Measurements from ENCODE around the gene HJV. TPM values are rescaled to one million over a fixed set of nuclear protein-coding genes. Genes with fewer than 3 reads are reported as not detected.

HJV gene
- total and polyA plus RNA-seq, 2 of the 4 experiments (the other 2 are of a cell fraction) = not detected

GRCh38 chr1:146046664-146047063 is 25.1 kb upstream of the HJV start:
- no peak overlapping the region for H3K27ac ChIP-seq (ENCODE audit: insufficient read depth, low read length)
- H2BK120ac ChIP-seq (ENCODE audit: low read depth, low read length) = no peak overlapping the region
- no peak for DNase-seq
- H3K9ac ChIP-seq (ENCODE audit: low read depth, low read length) = no peak overlapping the region
- no peak overlapping the region for H3K23ac ChIP-seq (ENCODE audit: low read depth, low read length)
- H3K4me3 ChIP-seq (ENCODE audit: insufficient read depth, low read depth, low read length) = no peak overlapping the region
- H4K20me1 ChIP-seq (ENCODE audit: insufficient read depth, low read length) = no peaks in the 10 kb centered on the region
- no peak overlapping the region for H3K56ac ChIP-seq (ENCODE audit: extremely low read depth, insufficient read depth, low read length)
- H2AK9ac ChIP-seq (replicated peaks; ENCODE audit: low read depth, low read length, poor library complexity) = no peak overlapping the region
- WGBS, 2 experiments (ENCODE audit: extremely low coverage in 2 of 2, insufficient read length in 1 of 2) = no CpG with 5 or more reads among the region's 1 CpG
- intact Hi-C loops (cut with micrococcal nuclease) (no loop called here), in situ Hi-C loops (cut with MboI; ENCODE audit: low sequenced_read_pairs) (no loop called here), dilution Hi-C loops (cut with HindIII; ENCODE audit: low sequenced_read_pairs, unreplicated experiment) (no loop called here)
- H3K4me1 ChIP-seq (ENCODE audit: control insufficient read depth, insufficient read depth, low read length) = no peaks in the 10 kb centered on the region
- H3K9me1 ChIP-seq (ENCODE audit: insufficient read depth, low read length) = no peaks in the 10 kb centered on the region
- H3K79me1 ChIP-seq (ENCODE audit: low read depth in 1 of 2, low read length in 2 of 2) = no peaks in the 10 kb centered on the region
- H4K5ac ChIP-seq (ENCODE audit: low read depth, low read length) = no peak overlapping the region
- ATAC-seq (ENCODE audit: low read depth) = no peak
- no peak overlapping the region for H2BK15ac ChIP-seq (ENCODE audit: low read depth, low read length)
- no peak for TF ChIP-seq MAFK (IDR thresholded peaks at IDR 0.05; ENCODE audit: low read depth, low read length)
- no peak for TF ChIP-seq MXI1 (IDR thresholded peaks at IDR 0.05; ENCODE audit: borderline replicate concordance, low read depth, low read length)
- TF ChIP-seq BHLHE40 (IDR thresholded peaks at IDR 0.05; ENCODE audit: low read depth, low read length) = no peak
- TF ChIP-seq ELK1 (IDR thresholded peaks at IDR 0.05; ENCODE audit: borderline replicate concordance, low read depth, low read length) = no peak
- no peaks in the 10 kb centered on the region for H3K27me3 ChIP-seq (ENCODE audit: control insufficient read depth, insufficient read depth, low read length)
- H3K9me3 ChIP-seq (ENCODE audit: control insufficient read depth, insufficient read depth, low read length) = no peaks in the 10 kb centered on the region
- no peak overlapping the region for H2AK5ac ChIP-seq (ENCODE audit: low read depth, low read length)
- H3K4ac ChIP-seq (ENCODE audit: low read depth, low read length) = no peak overlapping the region
- H2BK5ac ChIP-seq (ENCODE audit: low read depth, low read length, poor library complexity, severe bottlenecking) = no peak overlapping the region
- no peak overlapping the region for H2BK20ac ChIP-seq (ENCODE audit: low read depth, low read length)
- no peak overlapping the region for H3K14ac ChIP-seq (replicated peaks; ENCODE audit: low read depth, low read length)
- no TSS peak for BruUV-seq (replicated peaks)
- H3K4me2 ChIP-seq (ENCODE audit: low read depth, low read length) = no peak overlapping the region
- ChIA-PET CTCF (no interaction called here), POLR2A (ENCODE audit: unreplicated experiment) (no interaction called here)
- H4K8ac ChIP-seq (ENCODE audit: low read depth in 2 of 2, low read length in 2 of 2) = no peak overlapping the region
- H2AFZ ChIP-seq (replicated peaks; ENCODE audit: low read length, poor library complexity) = no peak overlapping the region
- H3K36me3 ChIP-seq (ENCODE audit: control insufficient read depth, insufficient read depth, low read length) = no peaks in the 10 kb centered on the region
- no peak overlapping the region for H3K18ac ChIP-seq (ENCODE audit: low read depth, low read length)
- no peak overlapping the region for H4K91ac ChIP-seq (ENCODE audit: insufficient read depth, low read depth, low read length)

All from IMR-90 (cell line).